GM23338 (cell line): ENCODE data around the gene NTM. TPM values are rescaled to one million over a fixed set of nuclear protein-coding genes. Genes with fewer than 3 reads are reported as not detected.

Source experiments
- ATAC-seq: fragments of 200-7000 bp; cut with Tn5 transposase; 3 replicates; pipeline ENCODE4 v1.9.1; 2020
- DNase-seq: peaks from one replicate; pipeline ENCODE4 v3.0.0-alpha.2; 2015; ENCODE audit warnings: low spot score
- H2AFZ ChIP-seq: fragments of 200-600 bp; sonication (generic); 2 replicates; pipeline ENCODE4 v1.8.0; 2016; ENCODE audit warnings: antibody characterized with exemption, mild to moderate bottlenecking, moderate library complexity
- H3F3A ChIP-seq: fragments of 200-600 bp; sonication (generic); replicated peaks from 2 replicates; pipeline ENCODE4 v1.8.0; 2017; ENCODE audit warnings: antibody characterized with exemption, mixed run types, low read depth
- H3K27ac ChIP-seq: fragments of 200-600 bp; sonication (generic); 2 replicates; pipeline ENCODE4 v1.6.1; 2016; ENCODE audit warnings: low read depth
- H3K27me3 ChIP-seq: fragments of 200-600 bp; sonication (generic); 2 replicates; pipeline ENCODE4 v1.8.0; 2016; ENCODE audit warnings: mild to moderate bottlenecking, mixed run types, moderate library complexity; ENCODE audit not compliant: insufficient read depth
- H3K36me3 ChIP-seq: fragments of 200-600 bp; sonication (generic); 2 replicates; pipeline ENCODE4 v1.8.0; 2016; ENCODE audit warnings: mild to moderate bottlenecking; ENCODE audit not compliant: insufficient read depth
- H3K4me1 ChIP-seq: fragments of 200-600 bp; sonication (generic); 2 replicates; pipeline ENCODE4 v1.8.0; 2016; ENCODE audit warnings: mild to moderate bottlenecking, moderate library complexity; ENCODE audit not compliant: insufficient read depth
- H3K4me2 ChIP-seq: fragments of 200-600 bp; sonication (generic); 2 replicates; pipeline ENCODE4 v1.7.1; 2017; ENCODE audit warnings: mixed run types
- H3K4me3 ChIP-seq: fragments of 200-600 bp; sonication (generic); 2 replicates; pipeline ENCODE4 v1.6.1; 2016; ENCODE audit warnings: mixed run types
- H3K79me2 ChIP-seq: fragments of 200-600 bp; sonication (generic); replicated peaks from 2 replicates; pipeline ENCODE4 v1.8.0; 2017; ENCODE audit warnings: mild to moderate bottlenecking; ENCODE audit not compliant: insufficient read depth
- H3K9me2 ChIP-seq: fragments of 200-600 bp; sonication (generic); 2 replicates; pipeline ENCODE4 v1.8.0; 2017; ENCODE audit not compliant: insufficient read depth
- H4K20me1 ChIP-seq: fragments of 200-600 bp; sonication (generic); replicated peaks from 2 replicates; pipeline ENCODE4 v1.8.0; 2017; ENCODE audit warnings: mild to moderate bottlenecking; ENCODE audit not compliant: insufficient read depth
- H3K27ac Mint-ChIP-seq: 2 replicates; pipeline ENCODE4 v1.8.0; 2020; ENCODE audit warnings: inconsistent platforms, mild to moderate bottlenecking, moderate library complexity, mixed read lengths
- H3K27me3 Mint-ChIP-seq: 3 replicates; pipeline ENCODE4 v1.8.0; 2022; ENCODE audit warnings: low read depth, mild to moderate bottlenecking, moderate library complexity, mixed read lengths, inconsistent platforms; ENCODE audit not compliant: insufficient read depth, poor library complexity
- H3K36me3 Mint-ChIP-seq: 3 replicates; pipeline ENCODE4 v1.8.0; 2021; ENCODE audit warnings: low read depth, mild to moderate bottlenecking, inconsistent platforms, moderate library complexity, mixed read lengths
- H3K4me1 Mint-ChIP-seq: 3 replicates; pipeline ENCODE4 v1.8.0; 2020; ENCODE audit warnings: mild to moderate bottlenecking, inconsistent platforms, mixed read lengths
- H3K4me3 Mint-ChIP-seq: 3 replicates; pipeline ENCODE4 v1.8.0; 2021; ENCODE audit warnings: moderate library complexity, mild to moderate bottlenecking, inconsistent platforms, mixed read lengths
- H3K9me3 Mint-ChIP-seq: 3 replicates; pipeline ENCODE4 v1.8.0; 2020; ENCODE audit warnings: moderate library complexity, mild to moderate bottlenecking, inconsistent platforms, mixed read lengths
- CREB1 ChIP-seq: fragments of 250-450 bp; sonication (Bioruptor Pico); IDR thresholded peaks from 2 replicates; pipeline ENCODE4 v1.5.0; 2020; ENCODE audit warnings: low read depth, mild to moderate bottlenecking, moderate library complexity
- EZH2 ChIP-seq: fragments of 200-600 bp; sonication (generic); IDR thresholded peaks from one replicate; pipeline ENCODE4 v1.8.0; 2017; ENCODE audit warnings: antibody characterized with exemption, mild to moderate bottlenecking, low read depth; ENCODE audit not compliant: unreplicated experiment
- JUNB ChIP-seq: IDR thresholded peaks from one replicate; pipeline ENCODE4 v1.6.1; 2016; ENCODE audit warnings: antibody characterized with exemption; ENCODE audit not compliant: unreplicated experiment
- ZNF114 ChIP-seq: fragments of 250-450 bp; sonication (Bioruptor Pico); IDR thresholded peaks from 2 replicates; pipeline ENCODE4 v1.5.0; 2020; ENCODE audit warnings: mild to moderate bottlenecking, moderate library complexity
- polyA plus RNA-seq: library from polyadenylated mRNA; unstranded; fragments of >200 nt; fragmentation: Nextera tagmentation; extraction: Ambion mirVana; gene quantifications from 2 replicates; pipeline ENCODE4 v1.2.1, GENCODE V29; 2016
- total RNA-seq: library from RNA; depleted of rRNA; stranded (reverse); fragments of >200 nt; shearing (Covaris generic); gene quantifications from 2 replicates; pipeline ENCODE4 v1.2.3, GENCODE V29; 2014
- TF ChIP-seq, protein P1 (sequence below), 2 experiments: fragments of 200-600 bp in 1 of 2; sonication (generic) in 1 of 2; conservative IDR thresholded peaks; 2 replicates each; pipeline versions ENCODE4 v1.5.1 to v1.6.1; 2016 to 2017; ENCODE audit warnings: antibody characterized with exemption in 2 of 2, low read depth in 2 of 2, mild to moderate bottlenecking in 2 of 2, moderate library complexity in 1 of 2
- TF ChIP-seq, protein P2 (sequence below): IDR thresholded peaks from one replicate; pipeline ENCODE4 v1.6.1; 2018; ENCODE audit warnings: antibody characterized with exemption; ENCODE audit not compliant: unreplicated experiment

NTM gene
- total and polyA plus RNA-seq, 2 experiments from 2014 or later, result 10.6 to 14.6 TPM

DNA sequence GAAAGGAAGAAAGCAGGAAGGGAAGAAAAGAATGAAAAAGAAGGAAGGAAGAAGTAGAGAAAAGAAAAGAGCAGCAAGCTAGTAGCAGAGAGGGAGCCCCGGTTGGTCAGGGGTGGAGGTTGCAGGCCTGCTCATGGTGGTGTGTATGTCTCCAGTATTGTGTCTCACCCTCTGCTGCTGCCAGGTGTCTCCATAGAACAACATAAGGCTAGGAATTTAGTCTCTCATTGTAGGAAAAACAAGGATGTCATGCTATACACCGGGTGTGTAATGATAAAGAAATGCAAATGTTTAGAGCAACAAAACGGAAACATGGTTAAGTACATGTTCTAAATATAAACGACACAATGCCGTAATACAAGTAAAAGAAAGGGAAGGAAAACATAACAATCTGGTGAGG, 342.5 kb downstream of the NTM start:
- no peaks in the 10 kb centered on the region for H3F3A ChIP-seq
- no peak overlapping the region for H2AFZ ChIP-seq
- H3K4me1 ChIP-seq, result no peaks in the 10 kb centered on the region
- no peak for DNase-seq
- TF ChIP-seq, protein P1, sequence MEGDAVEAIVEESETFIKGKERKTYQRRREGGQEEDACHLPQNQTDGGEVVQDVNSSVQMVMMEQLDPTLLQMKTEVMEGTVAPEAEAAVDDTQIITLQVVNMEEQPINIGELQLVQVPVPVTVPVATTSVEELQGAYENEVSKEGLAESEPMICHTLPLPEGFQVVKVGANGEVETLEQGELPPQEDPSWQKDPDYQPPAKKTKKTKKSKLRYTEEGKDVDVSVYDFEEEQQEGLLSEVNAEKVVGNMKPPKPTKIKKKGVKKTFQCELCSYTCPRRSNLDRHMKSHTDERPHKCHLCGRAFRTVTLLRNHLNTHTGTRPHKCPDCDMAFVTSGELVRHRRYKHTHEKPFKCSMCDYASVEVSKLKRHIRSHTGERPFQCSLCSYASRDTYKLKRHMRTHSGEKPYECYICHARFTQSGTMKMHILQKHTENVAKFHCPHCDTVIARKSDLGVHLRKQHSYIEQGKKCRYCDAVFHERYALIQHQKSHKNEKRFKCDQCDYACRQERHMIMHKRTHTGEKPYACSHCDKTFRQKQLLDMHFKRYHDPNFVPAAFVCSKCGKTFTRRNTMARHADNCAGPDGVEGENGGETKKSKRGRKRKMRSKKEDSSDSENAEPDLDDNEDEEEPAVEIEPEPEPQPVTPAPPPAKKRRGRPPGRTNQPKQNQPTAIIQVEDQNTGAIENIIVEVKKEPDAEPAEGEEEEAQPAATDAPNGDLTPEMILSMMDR (conservative IDR thresholded peaks at IDR 0.05; ENCODE audit: low read depth in 2 of 2), result no peak
- no peak for TF ChIP-seq EZH2
- Mint-ChIP-seq H3K4me1 (no peaks in the 10 kb centered on the region), H3K27me3 (peaks cover 2% of the 10 kb centered on the region), H3K36me3 (peaks cover 3% of the 10 kb centered on the region; the same call in 1 of the 3 replicates), H3K4me3 (no peak overlapping the region), H3K9me3 (peaks cover 7% of the 10 kb centered on the region; the same call in 2 of the 3 replicates), H3K27ac (no peak overlapping the region)
- H4K20me1 ChIP-seq, result no peaks in the 10 kb centered on the region
- H3K79me2 ChIP-seq, result no peaks in the 10 kb centered on the region
- H3K4me2 ChIP-seq, result no peak overlapping the region
- no peak for ATAC-seq
- no peak overlapping the region for H3K27ac ChIP-seq
- no peak overlapping the region for H3K4me3 ChIP-seq
- H3K36me3 ChIP-seq, result no peaks in the 10 kb centered on the region
- H3K27me3 ChIP-seq, result no peaks in the 10 kb centered on the region
- no peaks in the 10 kb centered on the region for H3K9me2 ChIP-seq

DNA sequence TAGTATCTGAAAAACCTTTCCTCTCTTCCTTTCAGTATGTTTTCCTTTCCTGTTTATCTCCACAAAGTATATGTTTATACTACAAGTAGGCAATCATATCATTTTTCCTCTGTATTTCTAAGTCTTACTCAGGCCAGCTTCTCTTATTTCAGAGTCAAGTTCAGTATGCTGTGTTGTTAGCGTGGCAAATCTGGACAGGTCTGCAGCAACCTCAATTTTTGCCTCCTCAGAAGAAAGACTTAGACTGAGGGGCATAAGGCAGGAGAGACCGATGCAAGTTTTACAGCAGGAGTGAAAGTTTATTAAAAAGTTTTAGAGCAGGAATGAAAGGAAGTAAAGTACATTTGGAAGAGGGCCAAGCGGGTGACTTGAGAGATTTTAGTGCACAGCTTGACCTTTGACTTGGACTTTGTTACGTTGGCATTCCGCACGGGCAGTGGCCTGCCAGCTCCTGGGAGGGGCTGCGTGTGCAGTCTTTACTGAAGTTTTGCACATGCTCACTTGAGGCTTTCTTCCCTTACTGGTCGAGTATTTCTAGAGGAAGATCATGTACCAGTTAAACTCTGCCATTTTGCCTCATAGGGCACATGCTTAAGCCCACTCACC, 343.2 kb downstream of the NTM start:
- H3K9me2 ChIP-seq, result no peaks in the 10 kb centered on the region
- Mint-ChIP-seq H3K27me3 (peaks cover 3% of the 10 kb centered on the region), H3K27ac (no peak overlapping the region), H3K36me3 (peaks cover 3% of the 10 kb centered on the region; the same call in 1 of the 3 replicates), H3K9me3 (peaks cover 7% of the 10 kb centered on the region; the same call in 2 of the 3 replicates), H3K4me3 (no peak overlapping the region), H3K4me1 (no peaks in the 10 kb centered on the region)
- no peaks in the 10 kb centered on the region for H3K36me3 ChIP-seq
- no peak for ATAC-seq
- DNase-seq, result no peak
- H3K27me3 ChIP-seq, result no peaks in the 10 kb centered on the region
- no peaks in the 10 kb centered on the region for H4K20me1 ChIP-seq
- H3K4me2 ChIP-seq, result no peak overlapping the region
- no peaks in the 10 kb centered on the region for H3K4me1 ChIP-seq
- H3F3A ChIP-seq, result no peaks in the 10 kb centered on the region
- H3K79me2 ChIP-seq, result no peaks in the 10 kb centered on the region
- H2AFZ ChIP-seq, result no peak overlapping the region
- H3K27ac ChIP-seq, result no peak overlapping the region
- H3K4me3 ChIP-seq, result no peak overlapping the region
- no peak for TF ChIP-seq ZNF114
- no peak for TF ChIP-seq JUNB
- TF ChIP-seq CREB1 (CRISPR knock-in tag), result no peak
- TF ChIP-seq, protein P1 (conservative IDR thresholded peaks at IDR 0.05; ENCODE audit: low read depth in 2 of 2), result no peak
- TF ChIP-seq, protein P2, sequence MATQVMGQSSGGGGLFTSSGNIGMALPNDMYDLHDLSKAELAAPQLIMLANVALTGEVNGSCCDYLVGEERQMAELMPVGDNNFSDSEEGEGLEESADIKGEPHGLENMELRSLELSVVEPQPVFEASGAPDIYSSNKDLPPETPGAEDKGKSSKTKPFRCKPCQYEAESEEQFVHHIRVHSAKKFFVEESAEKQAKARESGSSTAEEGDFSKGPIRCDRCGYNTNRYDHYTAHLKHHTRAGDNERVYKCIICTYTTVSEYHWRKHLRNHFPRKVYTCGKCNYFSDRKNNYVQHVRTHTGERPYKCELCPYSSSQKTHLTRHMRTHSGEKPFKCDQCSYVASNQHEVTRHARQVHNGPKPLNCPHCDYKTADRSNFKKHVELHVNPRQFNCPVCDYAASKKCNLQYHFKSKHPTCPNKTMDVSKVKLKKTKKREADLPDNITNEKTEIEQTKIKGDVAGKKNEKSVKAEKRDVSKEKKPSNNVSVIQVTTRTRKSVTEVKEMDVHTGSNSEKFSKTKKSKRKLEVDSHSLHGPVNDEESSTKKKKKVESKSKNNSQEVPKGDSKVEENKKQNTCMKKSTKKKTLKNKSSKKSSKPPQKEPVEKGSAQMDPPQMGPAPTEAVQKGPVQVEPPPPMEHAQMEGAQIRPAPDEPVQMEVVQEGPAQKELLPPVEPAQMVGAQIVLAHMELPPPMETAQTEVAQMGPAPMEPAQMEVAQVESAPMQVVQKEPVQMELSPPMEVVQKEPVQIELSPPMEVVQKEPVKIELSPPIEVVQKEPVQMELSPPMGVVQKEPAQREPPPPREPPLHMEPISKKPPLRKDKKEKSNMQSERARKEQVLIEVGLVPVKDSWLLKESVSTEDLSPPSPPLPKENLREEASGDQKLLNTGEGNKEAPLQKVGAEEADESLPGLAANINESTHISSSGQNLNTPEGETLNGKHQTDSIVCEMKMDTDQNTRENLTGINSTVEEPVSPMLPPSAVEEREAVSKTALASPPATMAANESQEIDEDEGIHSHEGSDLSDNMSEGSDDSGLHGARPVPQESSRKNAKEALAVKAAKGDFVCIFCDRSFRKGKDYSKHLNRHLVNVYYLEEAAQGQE, result no peak
